Trophoblast cell (in vitro differentiated cells and primary cell): ENCODE results near the gene OR52E1.
"Not testable (repeated sequence)": the region's sequence is repeated elsewhere in the genome, so short reads cannot be mapped to it uniquely, and the experiment has no call there.

Experiments used
- DNase-seq, 2 donors: peaks; one replicate each; pipeline ENCODE4 v3.0.0-alpha.2; 2016
- H2AFZ ChIP-seq: 2 replicates; pipeline ENCODE4 v1.6.1; 2013; ENCODE audit warnings: low read length, moderate library complexity, mild to moderate bottlenecking; ENCODE audit not compliant: insufficient read depth, poor library complexity
- H2AK5ac ChIP-seq: 2 replicates; pipeline ENCODE4 v1.6.1; 2013; ENCODE audit warnings: mild to moderate bottlenecking, low read length
- H2BK120ac ChIP-seq: 2 replicates; pipeline ENCODE4 v1.6.1; 2013; ENCODE audit warnings: low read length, mild to moderate bottlenecking, moderate library complexity; ENCODE audit not compliant: insufficient read depth, poor library complexity
- H2BK12ac ChIP-seq: 2 replicates; pipeline ENCODE4 v1.6.1; 2013; ENCODE audit warnings: mild to moderate bottlenecking, low read length, moderate library complexity
- H2BK5ac ChIP-seq: 2 replicates; pipeline ENCODE4 v1.6.1; 2013; ENCODE audit warnings: low read length, low read depth, moderate library complexity, mild to moderate bottlenecking; ENCODE audit not compliant: poor library complexity
- H3K14ac ChIP-seq: 2 replicates; pipeline ENCODE4 v1.6.1; 2013; ENCODE audit warnings: mild to moderate bottlenecking, low read length
- H3K18ac ChIP-seq: 2 replicates; pipeline ENCODE4 v1.6.1; 2013; ENCODE audit warnings: mild to moderate bottlenecking, low read length
- H3K23ac ChIP-seq: 2 replicates; pipeline ENCODE4 v1.6.1; 2013; ENCODE audit warnings: low read length
- H3K27ac ChIP-seq: 2 replicates; pipeline ENCODE4 v1.5.1; 2013; ENCODE audit warnings: low read depth, mild to moderate bottlenecking, inconsistent platforms, low read length, moderate library complexity
- H3K27me3 ChIP-seq: 2 replicates; pipeline ENCODE4 v1.6.1; 2013; ENCODE audit warnings: inconsistent platforms, mild to moderate bottlenecking, low read length, moderate library complexity; ENCODE audit not compliant: insufficient read depth
- H3K36me3 ChIP-seq, 2 experiments: 1 replicate in 1 of 2; 2 replicates in 1 of 2; pipeline ENCODE4 v1.6.1; 2013; ENCODE audit warnings: low read length in 2 of 2, mild to moderate bottlenecking in 2 of 2, moderate library complexity in 1 of 2; ENCODE audit not compliant: insufficient read depth in 2 of 2, control insufficient read depth in 1 of 2
- H3K4ac ChIP-seq: 2 replicates; pipeline ENCODE4 v1.6.1; 2013; ENCODE audit warnings: low read depth, mild to moderate bottlenecking, low read length, moderate library complexity
- H3K4me1 ChIP-seq, 2 experiments: 1 replicate in 1 of 2; 2 replicates in 1 of 2; pipeline ENCODE4 v1.6.1; 2013; ENCODE audit warnings: low read length in 2 of 2, mild to moderate bottlenecking in 2 of 2, moderate library complexity in 1 of 2; ENCODE audit not compliant: insufficient read depth in 2 of 2, control insufficient read depth in 1 of 2
- H3K4me2 ChIP-seq: 2 replicates; pipeline ENCODE4 v1.6.1; 2013; ENCODE audit warnings: inconsistent platforms, mild to moderate bottlenecking, low read length, moderate library complexity
- H3K4me3 ChIP-seq: 2 replicates; pipeline ENCODE4 v1.5.1; 2013; ENCODE audit warnings: mild to moderate bottlenecking, low read depth, low read length, inconsistent platforms
- H3K79me1 ChIP-seq: one replicate; pipeline ENCODE4 v1.6.1; 2013; ENCODE audit warnings: low read length
- H3K79me2 ChIP-seq: 2 replicates; pipeline ENCODE4 v1.6.1; 2013; ENCODE audit warnings: low read length, mild to moderate bottlenecking; ENCODE audit not compliant: control insufficient read depth, insufficient read depth, poor library complexity
- H3K9ac ChIP-seq: 2 replicates; pipeline ENCODE4 v1.6.1; 2013; ENCODE audit warnings: mild to moderate bottlenecking, low read length
- H3K9me3 ChIP-seq: 2 replicates; pipeline ENCODE4 v1.6.1; 2013; ENCODE audit warnings: low read depth, mild to moderate bottlenecking, control low read depth, inconsistent platforms, low read length; ENCODE audit not compliant: insufficient read depth
- H4K12ac ChIP-seq: 2 replicates; pipeline ENCODE4 v1.6.1; 2013; ENCODE audit warnings: low read depth, mild to moderate bottlenecking, low read length, moderate library complexity
- H4K8ac ChIP-seq: 2 replicates; pipeline ENCODE4 v1.6.1; 2013; ENCODE audit warnings: low read depth, mild to moderate bottlenecking, low read length, moderate library complexity
- H4K91ac ChIP-seq: one replicate; pipeline ENCODE4 v1.6.1; 2013; ENCODE audit warnings: low read depth, mild to moderate bottlenecking, low read length, moderate library complexity
- WGBS: extraction: QIAGEN DNeasy Blood & Tissue Kit; methylation state at CpG from one replicate; pipeline ENCODE4 v1.1.7; 2013; ENCODE audit warnings: missing lambda C conversion rate; ENCODE audit not compliant: insufficient read length, insufficient coverage; ENCODE audit errors: extremely low coverage; 5-methylcytosine and 5-hydroxymethylcytosine counted together

The OR52E1 gene

DNA sequence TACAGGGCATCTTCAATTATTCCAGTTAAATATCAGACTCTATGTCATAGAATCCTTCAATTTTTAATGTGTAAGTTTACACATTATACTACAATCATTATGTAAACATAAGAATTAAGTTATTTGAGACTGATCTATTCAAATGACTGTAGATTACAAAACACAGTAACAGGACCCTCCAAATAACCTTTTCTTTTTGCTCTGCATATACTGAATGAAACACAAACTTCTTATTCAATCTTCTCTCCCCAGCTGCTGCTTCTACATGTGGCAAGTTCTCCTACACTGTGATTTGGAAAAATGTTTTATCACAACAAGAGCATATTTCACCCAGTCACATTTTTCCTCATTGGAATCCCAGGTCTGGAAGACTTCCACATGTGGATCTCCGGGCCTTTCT is 23.1 kb upstream of the OR52E1 start, which contains the start of gene OR52J3:
OR52J3 (plus strand) TSS at position 301 of the 400 bp plus-strand sequence; CDS start at position 301, 0 bp downstream.
- Histone ChIP-seq H3K27ac (no peak within 1 kb of the TSS), H3K4ac (no peak within 1 kb of the TSS), H4K8ac (no peak within 1 kb of the TSS), H4K12ac (no peak within 1 kb of the TSS), H2BK120ac (no peak within 1 kb of the TSS), H2BK12ac (no peak within 1 kb of the TSS), H3K36me3 (no peaks in the 10 kb centered on the region), H3K4me1 (no peaks in the 10 kb centered on the region), H2AK5ac (no peak within 1 kb of the TSS), H3K18ac (no peak within 1 kb of the TSS), H3K14ac (no peak within 1 kb of the TSS), H2BK5ac (no peak within 1 kb of the TSS), H3K27me3 (no peaks in the 10 kb centered on the region), H3K4me3 (no peak within 1 kb of the TSS), H3K23ac (no peak within 1 kb of the TSS), H4K91ac (no peak within 1 kb of the TSS), H3K79me2 (no peaks in the 10 kb centered on the region), H3K4me2 (no peak within 1 kb of the TSS), H3K79me1 (no peaks in the 10 kb centered on the region), H3K9ac (no peak within 1 kb of the TSS), H3K9me3 (no peaks in the 10 kb centered on the region), H2AFZ (no peak within 1 kb of the TSS)
- no CpG with 5 or more reads among the region's 1 CpG for WGBS
- peak in 1 of 2 donors; percentile 16 for DNase-seq

DNA sequence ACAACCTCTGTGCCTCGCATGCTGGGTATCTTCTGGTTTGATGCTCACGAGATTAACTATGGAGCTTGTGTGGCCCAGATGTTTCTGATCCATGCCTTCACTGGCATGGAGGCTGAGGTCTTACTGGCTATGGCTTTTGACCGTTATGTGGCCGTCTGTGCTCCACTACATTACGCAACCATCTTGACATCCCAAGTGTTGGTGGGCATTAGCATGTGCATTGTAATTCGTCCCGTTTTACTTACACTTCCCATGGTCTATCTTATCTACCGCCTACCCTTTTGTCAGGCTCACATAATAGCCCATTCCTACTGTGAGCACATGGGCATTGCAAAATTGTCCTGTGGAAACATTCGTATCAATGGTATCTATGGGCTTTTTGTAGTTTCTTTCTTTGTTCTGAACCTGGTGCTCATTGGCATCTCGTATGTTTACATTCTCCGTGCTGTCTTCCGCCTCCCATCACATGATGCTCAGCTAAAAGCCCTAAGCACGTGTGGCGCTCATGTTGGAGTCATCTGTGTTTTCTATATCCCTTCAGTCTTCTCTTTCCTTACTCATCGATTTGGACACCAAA is 22.5 kb upstream of the OR52E1 start:
- no peak overlapping the region for H4K8ac ChIP-seq
- peak; percentile 52 to 78 for DNase-seq
- H3K79me2 ChIP-seq: no peaks in the 10 kb centered on the region
- H3K27me3 ChIP-seq: no peaks in the 10 kb centered on the region
- no peak overlapping the region for H3K18ac ChIP-seq
- no peak overlapping the region for H2AFZ ChIP-seq
- H3K4me2 ChIP-seq: no peak overlapping the region
- H2AK5ac ChIP-seq: no peak overlapping the region
- no peak overlapping the region for H2BK5ac ChIP-seq
- H2BK120ac ChIP-seq: no peak overlapping the region
- H4K91ac ChIP-seq: no peak overlapping the region
- no peak overlapping the region for H3K23ac ChIP-seq
- no CpG with 5 or more reads among the region's 15 CpGs for WGBS
- H3K79me1 ChIP-seq: no peaks in the 10 kb centered on the region
- H3K36me3 ChIP-seq: no peaks in the 10 kb centered on the region
- H4K12ac ChIP-seq: no peak overlapping the region
- H3K27ac ChIP-seq: no peak overlapping the region
- H2BK12ac ChIP-seq: no peak overlapping the region
- no peak overlapping the region for H3K4ac ChIP-seq
- no peak overlapping the region for H3K4me3 ChIP-seq
- H3K9ac ChIP-seq: no peak overlapping the region
- H3K9me3 ChIP-seq: no peaks in the 10 kb centered on the region
- H3K14ac ChIP-seq: no peak overlapping the region
- H3K4me1 ChIP-seq: no peaks in the 10 kb centered on the region

GRCh38 chr11:5058679-5059078 is 10.7 kb upstream of the OR52E1 start:
- not testable (repeated sequence) for H2BK120ac ChIP-seq, H2BK12ac ChIP-seq, H3K27ac ChIP-seq, H2AK5ac ChIP-seq, H3K36me3 ChIP-seq, H2AFZ ChIP-seq, H3K23ac ChIP-seq, H4K8ac ChIP-seq, H4K91ac ChIP-seq, H3K9me3 ChIP-seq, H3K4ac ChIP-seq, H3K18ac ChIP-seq, H2BK5ac ChIP-seq, H3K27me3 ChIP-seq, H3K14ac ChIP-seq, H3K79me2 ChIP-seq, DNase-seq, H3K4me2 ChIP-seq, H3K4me3 ChIP-seq, H4K12ac ChIP-seq, H3K79me1 ChIP-seq, H3K4me1 ChIP-seq, H3K9ac ChIP-seq
- no CpG with 5 or more reads among the region's 5 CpGs for WGBS

- DNase-seq: no peak
- Histone ChIP-seq H3K4me2 (no peak within 1 kb of the TSS), H3K23ac (no peak within 1 kb of the TSS), H2BK5ac (no peak within 1 kb of the TSS), H3K9ac (no peak within 1 kb of the TSS), H3K27me3 (no peaks in the 10 kb centered on the region), H2AK5ac (no peak within 1 kb of the TSS), H4K12ac (no peak within 1 kb of the TSS), H3K79me1 (no peaks in the 10 kb centered on the region), H2AFZ (no peak within 1 kb of the TSS), H3K79me2 (no peaks in the 10 kb centered on the region), H3K27ac (no peak within 1 kb of the TSS), H3K4me1 (no peaks in the 10 kb centered on the region), H4K91ac (no peak within 1 kb of the TSS), H2BK12ac (no peak within 1 kb of the TSS), H3K18ac (no peak within 1 kb of the TSS), H3K4ac (no peak within 1 kb of the TSS), H3K4me3 (no peak within 1 kb of the TSS), H4K8ac (no peak within 1 kb of the TSS), H2BK120ac (no peak within 1 kb of the TSS), H3K9me3 (no peaks in the 10 kb centered on the region), H3K36me3 (no peaks in the 10 kb centered on the region), H3K14ac (no peak within 1 kb of the TSS)
- WGBS: no CpG with 5 or more reads among the region's 3 CpGs
Measured at GRCh38 chr11:5059391-5059790, 10.0 kb upstream of the OR52E1 start, which contains the start of gene OR52E2. OR52E2 (minus strand) TSS chr11:5059627; CDS start chr11:5059627, 0 bp downstream.
